T-helper 1 cell (primary cell): ENCODE data around the gene MPRIP.

ENCODE experiments used
- DNase-seq, 5 donors: peaks; one replicate each; pipeline ENCODE4 v3.0.0-alpha.2; 2012 to 2020

MPRIP gene

DNA sequence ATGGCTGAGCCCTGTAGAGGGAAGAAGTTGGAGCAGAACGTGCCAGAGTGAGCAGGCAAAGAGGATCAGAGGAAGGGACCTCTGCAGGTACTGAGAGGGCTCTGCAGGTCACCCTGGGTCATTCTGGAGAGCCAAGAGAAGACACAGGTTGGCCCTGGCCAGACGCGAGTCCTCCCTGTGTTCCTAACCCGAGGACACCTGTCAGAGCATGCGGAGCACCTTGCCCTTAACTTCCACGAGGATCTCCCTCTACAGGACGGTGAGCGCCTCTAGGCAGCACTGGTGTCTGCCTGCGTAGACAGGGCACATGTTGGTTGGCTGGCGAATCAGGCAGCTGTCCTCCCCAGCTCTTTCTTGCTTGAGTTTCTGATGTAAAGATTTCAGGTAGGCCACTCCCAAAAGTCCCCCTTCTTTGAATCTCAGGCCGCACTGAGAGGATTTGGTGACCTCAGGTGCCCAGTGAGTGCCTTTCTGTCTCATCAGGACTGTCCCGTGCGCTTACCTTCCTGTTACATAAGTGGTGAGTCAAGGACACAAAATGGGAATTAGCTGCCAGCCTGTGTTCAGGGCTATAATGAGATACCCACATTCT is 45.3 kb downstream of the MPRIP start:
- DNase-seq, result no peak

GRCh38 chr17:17088086-17088485 is 45.8 kb downstream of the MPRIP start:
- no peak for DNase-seq

- DNase-seq, result peak in 1 of 5 donors; percentile 9
Observed at GRCh38 chr17:17088541-17089525, 46.6 kb downstream of the MPRIP start.

GRCh38 chr17:17089796-17090641 is 47.8 kb downstream of the MPRIP start:
- DNase-seq, result no peak

- no peak for DNase-seq
Observed at GRCh38 chr17:17090642-17091103, 48.4 kb downstream of the MPRIP start.

DNA sequence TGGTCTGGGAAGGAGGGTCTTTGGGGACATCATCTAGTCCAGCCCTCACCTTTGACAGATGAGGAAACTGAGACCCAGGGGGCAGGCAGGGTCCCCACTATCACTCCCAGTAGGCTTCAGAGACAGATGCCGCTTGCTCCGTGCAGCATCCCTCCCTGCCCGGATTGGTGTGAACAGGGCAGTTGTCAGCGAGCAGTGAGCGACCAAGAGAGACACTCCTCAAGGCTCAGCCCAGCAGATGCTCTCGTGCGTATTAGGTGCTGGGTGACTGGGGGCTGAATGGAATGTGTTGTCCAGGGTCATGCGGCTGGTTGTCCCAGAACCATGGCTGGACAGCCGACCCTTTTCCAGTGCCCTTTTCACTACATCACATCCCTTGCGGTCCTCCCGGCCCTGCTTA is 49.0 kb downstream of the MPRIP start:
- no peak for DNase-seq

DNA sequence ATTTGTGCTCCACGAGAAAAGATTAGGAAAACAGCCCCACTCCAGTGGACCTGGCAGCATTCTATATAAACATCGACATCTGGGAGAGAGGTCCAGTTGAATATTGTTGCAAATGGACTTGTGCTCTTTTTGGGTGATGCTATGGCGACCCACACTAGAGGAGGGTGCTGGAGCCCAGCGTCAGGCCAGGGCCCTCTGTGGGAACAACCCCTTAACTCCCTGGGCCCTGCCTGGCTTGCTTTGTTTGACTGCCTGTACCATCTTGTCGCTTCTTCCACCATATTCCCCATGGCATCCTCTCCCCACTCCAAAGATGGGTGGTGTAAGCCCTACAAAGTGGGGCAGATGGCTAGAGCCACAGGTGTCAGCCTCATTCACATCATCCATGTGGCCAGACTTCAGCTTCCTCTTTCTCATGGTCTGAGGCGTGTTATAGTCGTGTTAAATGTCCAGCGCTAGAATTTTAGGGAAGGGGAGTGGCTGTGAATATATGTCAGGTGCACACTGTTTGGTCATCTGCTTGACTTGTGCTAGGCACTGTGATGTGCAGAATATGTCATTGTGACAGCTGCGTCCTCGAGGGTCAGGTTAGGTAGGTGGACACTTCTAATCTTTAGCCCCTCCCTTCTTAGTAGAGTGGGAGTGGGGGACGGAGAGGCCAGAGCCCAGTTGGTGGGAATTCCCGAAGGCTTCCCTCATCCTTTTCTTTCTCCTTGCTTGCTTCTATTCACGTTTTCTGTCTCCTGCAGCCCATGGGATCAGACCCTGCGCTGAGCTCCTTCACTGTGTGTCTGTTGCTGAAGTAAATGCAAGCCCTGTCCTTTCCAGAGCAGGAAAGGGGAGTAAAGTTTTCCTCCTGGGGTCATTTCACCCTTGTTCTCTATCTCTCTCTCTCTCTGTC is 49.8 kb downstream of the MPRIP start:
- DNase-seq, result no peak

DNA sequence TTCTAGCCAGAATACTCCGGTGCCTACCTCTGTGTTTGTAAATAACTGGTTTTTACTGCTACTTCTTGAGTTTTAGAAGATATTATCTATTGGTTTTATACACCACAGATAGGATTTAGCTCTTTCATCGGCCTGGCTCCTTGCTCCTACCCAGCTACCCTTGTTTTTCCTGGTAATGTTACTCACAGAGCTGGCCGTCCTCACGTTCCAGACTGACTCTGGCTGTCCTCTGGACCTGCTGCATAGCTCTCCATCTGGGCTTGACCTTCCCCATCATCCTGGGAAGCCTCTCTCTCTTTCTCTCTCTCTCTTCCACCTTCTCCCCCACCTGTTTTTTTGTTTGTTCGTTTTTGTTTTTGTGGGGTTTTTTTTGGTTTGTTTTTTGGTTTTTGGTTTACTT is 51.5 kb downstream of the MPRIP start:
- no peak for DNase-seq

GRCh38 chr17:17096438-17097178 is 54.4 kb downstream of the MPRIP start:
- no peak for DNase-seq

DNA sequence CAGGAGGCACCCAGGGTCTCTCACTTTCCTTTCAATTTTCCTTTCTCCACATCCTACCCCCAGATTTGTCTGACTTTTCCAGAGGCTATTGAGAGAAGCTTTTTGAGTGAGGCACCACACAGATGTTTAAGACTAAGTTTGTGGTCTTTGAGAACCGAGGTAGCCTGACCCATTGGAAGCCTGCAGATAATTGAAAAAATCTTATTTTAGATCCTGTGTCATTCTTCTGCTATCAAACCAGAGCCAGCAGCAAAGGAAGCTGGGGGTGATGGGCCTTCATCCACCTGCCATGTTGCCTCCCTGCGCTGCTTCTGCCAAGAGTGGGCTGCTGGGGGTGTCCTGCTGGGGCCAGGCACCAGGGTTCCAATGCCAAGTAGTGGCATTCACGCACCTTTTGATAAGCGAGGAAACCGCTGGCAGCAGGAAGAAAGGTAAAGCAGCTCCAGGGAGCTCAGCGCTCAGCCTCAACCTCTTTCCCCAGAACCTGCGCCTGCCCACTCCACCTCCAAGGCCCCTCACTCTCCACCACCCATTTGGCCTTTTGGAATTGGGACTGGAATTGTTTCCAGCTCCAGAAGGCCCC is 55.6 kb downstream of the MPRIP start:
- DNase-seq, result no peak

DNA sequence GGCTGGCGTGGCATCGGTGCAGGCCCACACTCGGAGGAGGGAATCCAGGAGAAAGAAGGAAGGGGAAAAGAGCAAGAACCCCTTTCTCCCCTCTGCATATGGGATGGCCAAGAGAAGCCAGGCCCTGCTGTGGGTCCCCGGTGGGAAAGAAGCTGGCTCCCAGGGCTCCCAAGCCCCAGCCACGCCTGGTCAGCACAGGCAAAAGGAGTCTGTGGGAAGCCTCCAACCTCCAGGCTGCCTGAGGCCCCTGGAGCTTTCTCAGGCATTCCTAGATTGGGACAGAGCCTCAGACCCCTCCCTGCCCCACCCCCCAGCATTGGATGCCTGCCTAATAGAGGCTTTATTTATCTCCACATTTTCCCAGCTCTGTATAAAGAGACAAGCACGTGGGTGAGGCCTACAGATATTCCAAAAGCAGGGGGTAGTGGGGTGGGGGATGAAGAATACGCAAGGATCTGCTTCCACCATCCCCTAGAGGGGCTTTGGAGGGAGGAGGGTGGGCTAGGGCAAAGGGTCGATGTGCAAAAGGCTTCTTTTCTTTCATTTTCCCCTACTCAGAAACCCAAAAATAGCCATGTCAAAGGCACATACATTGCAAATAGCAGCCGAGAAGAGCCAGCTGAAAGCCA is 56.4 kb downstream of the MPRIP start:
- DNase-seq, result no peak

- DNase-seq, result no peak
Observed at GRCh38 chr17:17102176-17102575, 59.9 kb downstream of the MPRIP start.

DNA sequence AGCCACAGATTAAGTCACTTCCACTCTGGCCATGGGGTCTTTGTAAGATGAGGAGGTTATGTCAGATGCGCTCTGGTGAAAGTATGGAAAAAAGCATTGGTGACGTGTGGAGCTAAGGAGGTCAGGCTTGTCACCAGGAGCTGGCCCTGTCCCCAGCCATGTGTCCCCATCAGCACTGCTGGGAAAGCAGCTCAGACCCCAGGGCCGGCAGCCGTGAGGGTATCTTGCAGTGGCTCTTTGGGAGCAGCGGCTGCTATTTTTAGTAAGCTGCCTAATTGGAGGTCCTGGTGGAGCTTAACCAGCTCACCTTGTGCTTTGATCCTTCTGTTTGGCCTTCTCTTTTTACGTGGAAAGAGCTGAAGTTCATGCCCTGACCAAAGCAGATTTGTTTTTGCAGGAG is 60.9 kb downstream of the MPRIP start:
- no peak for DNase-seq

GRCh38 chr17:17104036-17104435 is 61.8 kb downstream of the MPRIP start:
- no peak for DNase-seq

GRCh38 chr17:17104494-17104893 is 62.2 kb downstream of the MPRIP start:
- DNase-seq, result no peak

- DNase-seq, result no peak
Observed at GRCh38 chr17:17105976-17106375, 63.7 kb downstream of the MPRIP start.

DNA sequence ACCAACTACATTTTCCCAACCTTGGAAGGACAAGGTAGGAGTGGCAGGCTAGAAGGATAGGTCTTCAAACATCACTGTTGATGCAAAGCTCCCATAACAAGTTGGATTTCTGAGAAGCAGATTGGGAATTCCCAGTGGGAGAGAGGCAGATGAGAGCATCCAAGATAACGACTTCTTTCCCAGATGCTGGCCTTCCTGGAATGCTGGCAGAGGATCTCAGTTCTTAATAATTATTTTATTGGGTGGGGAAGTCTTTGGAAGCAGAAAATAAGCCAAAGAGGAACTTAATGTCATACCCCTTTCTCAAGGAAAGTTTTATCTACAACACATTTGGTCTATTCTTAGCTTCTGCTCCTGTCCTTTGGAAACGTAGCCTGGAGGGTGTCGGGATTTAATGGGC is 64.5 kb downstream of the MPRIP start:
- DNase-seq, result no peak

GRCh38 chr17:17107281-17107680 is 65.0 kb downstream of the MPRIP start:
- no peak for DNase-seq

DNA sequence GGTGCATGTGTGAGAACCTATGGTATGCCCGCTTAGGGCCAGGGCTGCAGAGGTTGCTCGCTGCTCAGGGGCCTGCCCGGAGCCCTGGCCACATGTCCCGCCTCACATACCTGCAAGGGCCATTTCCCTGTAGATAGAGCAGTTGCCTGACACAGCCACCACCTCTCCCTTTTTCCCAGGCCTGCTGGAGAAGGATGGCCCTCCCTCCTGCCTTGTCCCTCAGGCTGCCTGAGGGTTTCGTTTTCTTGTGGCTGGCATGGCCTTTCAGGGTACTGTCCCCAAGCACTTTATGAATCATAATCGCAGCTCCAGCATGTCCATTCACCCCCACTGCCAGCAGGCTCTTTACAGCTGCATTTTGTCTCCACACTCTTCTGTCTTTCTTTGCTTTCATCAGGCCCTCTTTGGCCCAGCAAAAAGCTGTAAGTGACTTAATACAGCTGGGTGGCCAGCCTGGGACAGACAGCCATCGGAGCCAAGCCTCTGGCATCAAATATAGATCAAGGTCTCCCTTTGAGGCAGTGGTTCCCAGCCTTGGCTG is 65.7 kb downstream of the MPRIP start:
- DNase-seq, result no peak

DNA sequence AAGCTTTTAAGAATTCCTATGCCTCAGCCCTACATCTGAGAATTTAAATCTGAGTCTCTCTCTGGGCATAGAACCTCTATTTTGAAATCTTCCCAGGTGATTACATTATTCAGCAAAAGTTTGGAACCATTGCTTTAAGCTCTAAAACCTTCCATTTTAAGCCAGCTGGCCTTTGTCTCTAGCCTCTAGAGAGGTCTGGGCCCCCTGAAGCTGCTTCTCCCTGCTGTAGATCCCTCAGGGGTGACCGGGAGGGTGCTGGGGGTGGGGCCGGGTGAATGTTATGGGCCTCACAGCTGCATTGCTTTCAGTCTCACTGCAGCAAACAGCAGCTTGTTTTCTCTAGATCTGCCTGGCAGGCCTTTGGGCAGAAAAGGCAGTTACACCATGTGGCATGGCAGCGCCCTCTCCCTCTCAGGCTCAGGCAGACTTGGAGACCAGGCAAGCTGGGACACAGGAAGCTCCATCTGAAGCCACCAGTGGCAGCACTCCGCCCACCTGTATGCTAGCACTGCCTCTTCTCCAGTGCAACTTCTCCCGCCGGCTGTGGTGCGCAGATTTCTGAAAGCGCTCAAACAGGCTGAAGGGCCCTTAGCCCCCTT is 66.3 kb downstream of the MPRIP start:
- no peak for DNase-seq
